K562 (cell line): ENCODE data around the gene CHAC1. TPM values are rescaled to one million over a fixed set of nuclear protein-coding genes. Genes with fewer than 3 reads are reported as not detected.
A peak's percentile ranks its signal among the peaks of the same experiment; 100 is the strongest.

Experiments used
- EHMT2 ChIP-seq: fragments of 450-650 bp; IDR thresholded peaks from 2 replicates; pipeline ENCODE4 v1.6.1; 2018; ENCODE audit warnings: antibody characterized with exemption
- HNRNPUL1 ChIP-seq: fragments of 200-400 bp; formaldehyde crosslinking; IDR thresholded peaks from 2 replicates; pipeline ENCODE4 v1.6.1; 2017; ENCODE audit warnings: low read length
- JUNB ChIP-seq: fragments of 450-650 bp; formaldehyde crosslinking; conservative IDR thresholded peaks from 2 replicates; pipeline ENCODE4 v1.4.0; 2020; ENCODE audit warnings: mild to moderate bottlenecking
- KLF6 ChIP-seq: fragments of 250-450 bp; sonication (Bioruptor Pico); IDR thresholded peaks from 2 replicates; pipeline ENCODE4 v1.4.0; 2020; ENCODE audit warnings: mild to moderate bottlenecking, moderate library complexity, borderline replicate concordance
- NFE2 ChIP-seq: IDR thresholded peaks from 2 replicates; pipeline ENCODE4 v1.6.1; 2014; ENCODE audit warnings: antibody characterized with exemption, low read depth
- NUFIP1 ChIP-seq: fragments of 450-650 bp; IDR thresholded peaks from 2 replicates; pipeline ENCODE4 v1.6.1; 2018; ENCODE audit not compliant: partially characterized antibody
- PHB ChIP-seq: fragments of 250-450 bp; sonication (Bioruptor Pico); IDR thresholded peaks from 2 replicates; pipeline ENCODE4 v1.5.0; 2021
- RB1 ChIP-seq: fragments of 450-650 bp; IDR thresholded peaks from 2 replicates; pipeline ENCODE4 v1.6.1; 2017; ENCODE audit warnings: low read depth, mild to moderate bottlenecking
- SETDB1 ChIP-seq: IDR thresholded peaks from one replicate; pipeline ENCODE4 v1.6.1; 2012; ENCODE audit warnings: low read length, control low read depth, inconsistent platforms
- SRSF1 ChIP-seq: fragments of 200-400 bp; formaldehyde crosslinking; IDR thresholded peaks from 2 replicates; pipeline ENCODE4 v1.6.1; 2017; ENCODE audit warnings: mild to moderate bottlenecking, low read depth, low read length, moderate library complexity
- SRSF9 ChIP-seq: fragments of 200-400 bp; formaldehyde crosslinking; IDR thresholded peaks from 2 replicates; pipeline ENCODE4 v1.6.1; 2017; ENCODE audit warnings: low read depth, low read length, borderline replicate concordance
- ZBTB1 ChIP-seq: sonication (generic); formaldehyde crosslinking; IDR thresholded peaks from 2 replicates; pipeline ENCODE4 v1.8.1; 2023; ENCODE audit warnings: missing genetic modification reagents, low read depth, mild to moderate bottlenecking, borderline replicate concordance
- ZC3H8 ChIP-seq: fragments of 450-650 bp; IDR thresholded peaks from 2 replicates; pipeline ENCODE4 v1.6.1; 2017
- ZNF175 ChIP-seq: fragments of 200-800 bp; sonication (Bioruptor generic); IDR thresholded peaks from 2 replicates; pipeline ENCODE4 v1.6.1; 2016; ENCODE audit warnings: low read depth, mild to moderate bottlenecking, missing genetic modification characterization, missing compliant biosample characterization
- polyA plus RNA-seq, 8 experiments: library from polyadenylated mRNA; depleted of rRNA in 4 of 8; stranded (reverse) in 5 of 8; unstranded in 3 of 8; fragments of >200 nt; fragmentation: Nextera tagmentation in 2 of 8; fragmentation: Illumina TruSeq in 1 of 8; extraction: Ambion mirVana in 2 of 8; extraction: Trizol in 1 of 8; gene quantifications; 2 replicates each; pipeline versions ENCODE4 v1.2.1 to v1.2.3, GENCODE V29; 2011 to 2014; ENCODE audit warnings: inconsistent platforms in 1 of 8, missing spikeins in 1 of 8
- total RNA-seq, 7 experiments: library from RNA; depleted of rRNA in 6 of 7; stranded (reverse); fragments of >200 nt in 6 of 7; fragmentation: Illumina TruSeq in 2 of 7; extraction: Trizol in 2 of 7; gene quantifications; 2 replicates each; pipeline versions ENCODE4 v1.2.1 to v1.2.3, GENCODE V29; 2011 to 2021; ENCODE audit warnings: low replicate concordance in 1 of 7
- TF ChIP-seq, protein P1 (sequence below): fragments of 250-450 bp; sonication (Bioruptor Pico); IDR thresholded peaks from 2 replicates; pipeline ENCODE4 v1.4.0; 2020; ENCODE audit warnings: mild to moderate bottlenecking, moderate library complexity
- TF ChIP-seq, protein P2 (sequence below): sonication (generic); formaldehyde crosslinking; IDR thresholded peaks from 2 replicates; pipeline ENCODE4 v1.8.0; 2022; ENCODE audit warnings: mild to moderate bottlenecking, low read depth, missing genetic modification reagents
- TF ChIP-seq, protein P3 (sequence below): sonication (generic); formaldehyde crosslinking; IDR thresholded peaks from 2 replicates; pipeline ENCODE4 v1.4.0; 2020; ENCODE audit warnings: mild to moderate bottlenecking, missing genetic modification reagents
- TF ChIP-seq, protein P4 (sequence below): fragments of 250-450 bp; sonication (Bioruptor Pico); IDR thresholded peaks from 2 replicates; pipeline ENCODE4 v1.8.0; 2021; ENCODE audit warnings: borderline replicate concordance, mild to moderate bottlenecking, moderate library complexity; ENCODE audit not compliant: poor library complexity, severe bottlenecking
- TF ChIP-seq, protein P5 (sequence below): sonication (generic); formaldehyde crosslinking; IDR thresholded peaks from 2 replicates; pipeline ENCODE4 v1.8.0; 2022; ENCODE audit warnings: mild to moderate bottlenecking, missing genetic modification reagents

CHAC1 gene
- total and polyA plus RNA-seq, 9 of the 15 experiments (the other 6 are each of a cell fraction or from before 2014, with no cell fraction given): 0.47 to 39.0 (median 7.5) TPM

DNA sequence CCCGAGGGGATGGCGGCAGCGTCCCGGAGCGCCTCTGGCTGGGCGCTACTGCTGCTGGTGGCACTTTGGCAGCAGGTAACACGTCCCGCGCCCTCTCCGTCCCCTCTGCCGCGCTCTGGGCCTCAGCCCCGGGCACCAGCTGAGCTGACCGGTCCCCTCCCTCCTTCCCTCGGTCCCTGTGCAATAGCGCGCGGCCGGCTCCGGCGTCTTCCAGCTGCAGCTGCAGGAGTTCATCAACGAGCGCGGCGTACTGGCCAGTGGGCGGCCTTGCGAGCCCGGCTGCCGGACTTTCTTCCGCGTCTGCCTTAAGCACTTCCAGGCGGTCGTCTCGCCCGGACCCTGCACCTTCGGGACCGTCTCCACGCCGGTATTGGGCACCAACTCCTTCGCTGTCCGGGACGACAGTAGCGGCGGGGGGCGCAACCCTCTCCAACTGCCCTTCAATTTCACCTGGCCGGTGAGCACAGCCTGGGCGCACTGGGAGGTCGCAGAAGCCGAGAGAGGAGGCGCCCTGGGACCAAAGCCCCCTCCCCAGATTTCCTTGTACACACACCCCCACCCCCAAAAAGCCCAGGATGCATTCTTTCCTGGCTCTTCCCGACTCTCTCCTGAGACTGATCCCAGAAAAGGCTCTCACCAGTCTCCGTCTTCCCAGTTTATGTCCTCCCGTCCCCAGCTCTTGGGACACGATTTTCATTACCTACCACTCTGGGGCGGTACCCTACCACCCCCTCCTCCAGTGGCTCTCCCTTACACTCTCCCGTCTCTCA, 23.4 kb upstream of the CHAC1 start (continued):
- TF ChIP-seq SRSF9 (no peak), HNRNPUL1 (no peak), JUNB (CRISPR knock-in tag) (no peak), ZC3H8 (no peak), PHB (no peak), ZBTB1 (CRISPR knock-in tag) (no peak), ZNF175 (no peak), EHMT2 (no peak), NFE2 (no peak), RB1 (peak; percentile 17), SRSF1 (0 out of 2 replicates have a peak, but pooled peaks have one; percentile 23), KLF6 (CRISPR knock-in tag) (no peak), SETDB1 (no peak), NUFIP1 (no peak)
- TF ChIP-seq, protein P1, sequence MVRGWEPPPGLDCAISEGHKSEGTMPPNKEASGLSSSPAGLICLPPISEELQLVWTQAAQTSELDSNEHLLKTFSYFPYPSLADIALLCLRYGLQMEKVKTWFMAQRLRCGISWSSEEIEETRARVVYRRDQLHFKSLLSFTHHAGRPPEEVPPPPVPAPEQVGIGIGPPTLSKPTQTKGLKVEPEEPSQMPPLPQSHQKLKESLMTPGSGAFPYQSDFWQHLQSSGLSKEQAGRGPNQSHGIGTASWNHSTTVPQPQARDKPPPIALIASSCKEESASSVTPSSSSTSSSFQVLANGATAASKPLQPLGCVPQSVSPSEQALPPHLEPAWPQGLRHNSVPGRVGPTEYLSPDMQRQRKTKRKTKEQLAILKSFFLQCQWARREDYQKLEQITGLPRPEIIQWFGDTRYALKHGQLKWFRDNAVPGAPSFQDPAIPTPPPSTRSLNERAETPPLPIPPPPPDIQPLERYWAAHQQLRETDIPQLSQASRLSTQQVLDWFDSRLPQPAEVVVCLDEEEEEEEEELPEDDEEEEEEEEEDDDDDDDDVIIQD (CRISPR knock-in tag): no peak
- TF ChIP-seq, protein P2, sequence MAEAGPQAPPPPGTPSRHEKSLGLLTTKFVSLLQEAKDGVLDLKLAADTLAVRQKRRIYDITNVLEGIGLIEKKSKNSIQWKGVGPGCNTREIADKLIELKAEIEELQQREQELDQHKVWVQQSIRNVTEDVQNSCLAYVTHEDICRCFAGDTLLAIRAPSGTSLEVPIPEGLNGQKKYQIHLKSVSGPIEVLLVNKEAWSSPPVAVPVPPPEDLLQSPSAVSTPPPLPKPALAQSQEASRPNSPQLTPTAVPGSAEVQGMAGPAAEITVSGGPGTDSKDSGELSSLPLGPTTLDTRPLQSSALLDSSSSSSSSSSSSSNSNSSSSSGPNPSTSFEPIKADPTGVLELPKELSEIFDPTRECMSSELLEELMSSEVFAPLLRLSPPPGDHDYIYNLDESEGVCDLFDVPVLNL: 0 out of 2 replicates have a peak, but pooled peaks have one; percentile 31
- TF ChIP-seq, protein P3, sequence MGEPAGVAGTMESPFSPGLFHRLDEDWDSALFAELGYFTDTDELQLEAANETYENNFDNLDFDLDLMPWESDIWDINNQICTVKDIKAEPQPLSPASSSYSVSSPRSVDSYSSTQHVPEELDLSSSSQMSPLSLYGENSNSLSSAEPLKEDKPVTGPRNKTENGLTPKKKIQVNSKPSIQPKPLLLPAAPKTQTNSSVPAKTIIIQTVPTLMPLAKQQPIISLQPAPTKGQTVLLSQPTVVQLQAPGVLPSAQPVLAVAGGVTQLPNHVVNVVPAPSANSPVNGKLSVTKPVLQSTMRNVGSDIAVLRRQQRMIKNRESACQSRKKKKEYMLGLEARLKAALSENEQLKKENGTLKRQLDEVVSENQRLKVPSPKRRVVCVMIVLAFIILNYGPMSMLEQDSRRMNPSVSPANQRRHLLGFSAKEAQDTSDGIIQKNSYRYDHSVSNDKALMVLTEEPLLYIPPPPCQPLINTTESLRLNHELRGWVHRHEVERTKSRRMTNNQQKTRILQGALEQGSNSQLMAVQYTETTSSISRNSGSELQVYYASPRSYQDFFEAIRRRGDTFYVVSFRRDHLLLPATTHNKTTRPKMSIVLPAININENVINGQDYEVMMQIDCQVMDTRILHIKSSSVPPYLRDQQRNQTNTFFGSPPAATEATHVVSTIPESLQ (CRISPR knock-in tag): no peak
- TF ChIP-seq, protein P4, sequence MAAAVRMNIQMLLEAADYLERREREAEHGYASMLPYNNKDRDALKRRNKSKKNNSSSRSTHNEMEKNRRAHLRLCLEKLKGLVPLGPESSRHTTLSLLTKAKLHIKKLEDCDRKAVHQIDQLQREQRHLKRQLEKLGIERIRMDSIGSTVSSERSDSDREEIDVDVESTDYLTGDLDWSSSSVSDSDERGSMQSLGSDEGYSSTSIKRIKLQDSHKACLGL (CRISPR knock-in tag): no peak
- TF ChIP-seq, protein P5, sequence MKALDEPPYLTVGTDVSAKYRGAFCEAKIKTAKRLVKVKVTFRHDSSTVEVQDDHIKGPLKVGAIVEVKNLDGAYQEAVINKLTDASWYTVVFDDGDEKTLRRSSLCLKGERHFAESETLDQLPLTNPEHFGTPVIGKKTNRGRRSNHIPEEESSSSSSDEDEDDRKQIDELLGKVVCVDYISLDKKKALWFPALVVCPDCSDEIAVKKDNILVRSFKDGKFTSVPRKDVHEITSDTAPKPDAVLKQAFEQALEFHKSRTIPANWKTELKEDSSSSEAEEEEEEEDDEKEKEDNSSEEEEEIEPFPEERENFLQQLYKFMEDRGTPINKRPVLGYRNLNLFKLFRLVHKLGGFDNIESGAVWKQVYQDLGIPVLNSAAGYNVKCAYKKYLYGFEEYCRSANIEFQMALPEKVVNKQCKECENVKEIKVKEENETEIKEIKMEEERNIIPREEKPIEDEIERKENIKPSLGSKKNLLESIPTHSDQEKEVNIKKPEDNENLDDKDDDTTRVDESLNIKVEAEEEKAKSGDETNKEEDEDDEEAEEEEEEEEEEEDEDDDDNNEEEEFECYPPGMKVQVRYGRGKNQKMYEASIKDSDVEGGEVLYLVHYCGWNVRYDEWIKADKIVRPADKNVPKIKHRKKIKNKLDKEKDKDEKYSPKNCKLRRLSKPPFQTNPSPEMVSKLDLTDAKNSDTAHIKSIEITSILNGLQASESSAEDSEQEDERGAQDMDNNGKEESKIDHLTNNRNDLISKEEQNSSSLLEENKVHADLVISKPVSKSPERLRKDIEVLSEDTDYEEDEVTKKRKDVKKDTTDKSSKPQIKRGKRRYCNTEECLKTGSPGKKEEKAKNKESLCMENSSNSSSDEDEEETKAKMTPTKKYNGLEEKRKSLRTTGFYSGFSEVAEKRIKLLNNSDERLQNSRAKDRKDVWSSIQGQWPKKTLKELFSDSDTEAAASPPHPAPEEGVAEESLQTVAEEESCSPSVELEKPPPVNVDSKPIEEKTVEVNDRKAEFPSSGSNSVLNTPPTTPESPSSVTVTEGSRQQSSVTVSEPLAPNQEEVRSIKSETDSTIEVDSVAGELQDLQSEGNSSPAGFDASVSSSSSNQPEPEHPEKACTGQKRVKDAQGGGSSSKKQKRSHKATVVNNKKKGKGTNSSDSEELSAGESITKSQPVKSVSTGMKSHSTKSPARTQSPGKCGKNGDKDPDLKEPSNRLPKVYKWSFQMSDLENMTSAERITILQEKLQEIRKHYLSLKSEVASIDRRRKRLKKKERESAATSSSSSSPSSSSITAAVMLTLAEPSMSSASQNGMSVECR (CRISPR knock-in tag): peak; percentile 17; the same call in 1 of the 2 replicates
